HG03520 (cell line): ENCODE measurements around the gene MATR3.
A peak's percentile ranks its signal among the peaks of the same experiment; 100 is the strongest.
"Not testable (repeated sequence)": the region's sequence is repeated elsewhere in the genome, so short reads cannot be mapped to it uniquely, and the experiment has no call there.

Experiments
- ATAC-seq: cut with Tn5 transposase; IDR thresholded peaks from one replicate; pipeline ENCODE4 v1.9.1; 2021; ENCODE audit warnings: mild to moderate bottlenecking, moderate library complexity; ENCODE audit not compliant: unreplicated experiment

Gene MATR3, protein sequence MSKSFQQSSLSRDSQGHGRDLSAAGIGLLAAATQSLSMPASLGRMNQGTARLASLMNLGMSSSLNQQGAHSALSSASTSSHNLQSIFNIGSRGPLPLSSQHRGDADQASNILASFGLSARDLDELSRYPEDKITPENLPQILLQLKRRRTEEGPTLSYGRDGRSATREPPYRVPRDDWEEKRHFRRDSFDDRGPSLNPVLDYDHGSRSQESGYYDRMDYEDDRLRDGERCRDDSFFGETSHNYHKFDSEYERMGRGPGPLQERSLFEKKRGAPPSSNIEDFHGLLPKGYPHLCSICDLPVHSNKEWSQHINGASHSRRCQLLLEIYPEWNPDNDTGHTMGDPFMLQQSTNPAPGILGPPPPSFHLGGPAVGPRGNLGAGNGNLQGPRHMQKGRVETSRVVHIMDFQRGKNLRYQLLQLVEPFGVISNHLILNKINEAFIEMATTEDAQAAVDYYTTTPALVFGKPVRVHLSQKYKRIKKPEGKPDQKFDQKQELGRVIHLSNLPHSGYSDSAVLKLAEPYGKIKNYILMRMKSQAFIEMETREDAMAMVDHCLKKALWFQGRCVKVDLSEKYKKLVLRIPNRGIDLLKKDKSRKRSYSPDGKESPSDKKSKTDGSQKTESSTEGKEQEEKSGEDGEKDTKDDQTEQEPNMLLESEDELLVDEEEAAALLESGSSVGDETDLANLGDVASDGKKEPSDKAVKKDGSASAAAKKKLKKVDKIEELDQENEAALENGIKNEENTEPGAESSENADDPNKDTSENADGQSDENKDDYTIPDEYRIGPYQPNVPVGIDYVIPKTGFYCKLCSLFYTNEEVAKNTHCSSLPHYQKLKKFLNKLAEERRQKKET

DNA sequence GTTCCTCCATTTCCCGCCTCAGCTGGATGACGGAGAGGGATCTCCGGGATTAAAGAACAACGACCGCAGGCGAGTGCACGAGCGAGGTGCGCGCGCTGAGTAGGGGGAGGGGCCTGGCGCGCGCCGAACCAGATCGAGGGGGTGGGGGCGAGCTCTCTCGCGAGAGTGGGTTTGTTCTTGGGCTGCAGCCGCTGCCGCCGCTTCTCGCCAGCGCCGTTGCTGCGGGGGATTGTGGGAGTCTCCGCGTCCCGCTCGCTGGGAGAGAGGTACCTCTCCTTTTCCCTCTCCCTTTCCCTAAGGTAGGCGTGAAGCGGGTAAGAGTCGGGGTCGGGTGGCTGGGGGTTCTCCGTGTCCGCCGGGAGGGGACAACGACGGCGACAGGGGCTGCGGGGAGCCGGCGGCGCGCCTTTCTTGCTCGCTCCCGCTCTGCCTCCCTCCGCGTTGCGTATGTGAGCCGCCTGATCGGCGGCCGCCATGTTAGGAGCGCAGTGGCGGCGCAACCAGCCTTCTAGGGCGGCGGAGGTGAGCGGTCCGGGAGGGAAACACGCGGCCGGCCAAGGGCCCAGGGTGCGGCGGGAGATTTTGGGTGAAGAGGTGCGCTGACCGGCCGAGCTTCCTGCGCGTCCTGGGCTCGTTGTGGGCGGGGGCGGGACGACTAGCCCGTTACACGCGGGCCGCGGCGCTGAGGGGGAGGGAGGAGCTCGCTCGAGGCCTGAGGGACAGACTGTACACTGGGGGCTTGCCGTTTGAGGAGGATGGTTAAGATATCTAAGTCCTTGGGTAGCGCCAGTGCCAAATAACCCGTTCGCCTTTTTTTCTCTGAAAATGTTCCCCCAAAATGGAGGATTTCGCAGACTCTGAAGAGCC lies at the start of gene MATR3:
Gene MATR3, plus strand, starts transcription at position 234 of the 867 bp plus-strand sequence. CDS start 13,676 bp downstream, outside the sequence.
- ATAC-seq: peak; percentile 60

DNA sequence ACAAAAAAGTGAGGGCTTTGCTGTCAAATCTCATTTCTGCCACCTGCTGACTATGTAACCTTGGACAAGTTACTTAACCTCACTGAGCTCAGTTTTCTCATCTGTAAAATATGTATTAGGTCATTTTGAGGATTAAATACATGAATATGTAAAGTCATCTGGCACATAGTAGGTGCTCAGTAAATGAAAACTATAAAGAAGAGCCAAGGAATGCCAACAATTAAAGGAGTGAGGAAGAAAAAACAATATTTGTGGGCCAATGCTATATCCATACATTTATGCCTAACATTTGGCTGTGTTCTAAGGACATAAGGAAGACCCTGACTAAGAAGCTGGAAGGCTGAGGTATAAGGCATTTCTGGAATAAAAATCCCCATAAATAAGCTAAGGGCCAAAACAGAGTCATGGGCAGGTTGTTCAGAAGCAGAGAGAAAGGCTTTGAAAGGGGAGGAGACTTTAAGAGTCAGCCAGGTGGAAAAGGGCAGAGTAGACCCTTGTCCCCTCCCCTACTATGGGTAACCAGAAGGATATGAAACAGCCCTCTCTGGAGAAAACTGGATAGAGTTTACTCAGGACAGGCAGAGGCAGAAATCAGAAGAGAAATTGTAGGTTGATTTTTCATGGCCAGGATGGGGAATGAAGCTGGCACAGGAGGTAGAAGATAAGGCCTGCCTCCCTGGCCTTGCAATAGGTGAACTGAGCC lies 47.8 kb upstream of the MATR3 start:
- no peak for ATAC-seq

DNA sequence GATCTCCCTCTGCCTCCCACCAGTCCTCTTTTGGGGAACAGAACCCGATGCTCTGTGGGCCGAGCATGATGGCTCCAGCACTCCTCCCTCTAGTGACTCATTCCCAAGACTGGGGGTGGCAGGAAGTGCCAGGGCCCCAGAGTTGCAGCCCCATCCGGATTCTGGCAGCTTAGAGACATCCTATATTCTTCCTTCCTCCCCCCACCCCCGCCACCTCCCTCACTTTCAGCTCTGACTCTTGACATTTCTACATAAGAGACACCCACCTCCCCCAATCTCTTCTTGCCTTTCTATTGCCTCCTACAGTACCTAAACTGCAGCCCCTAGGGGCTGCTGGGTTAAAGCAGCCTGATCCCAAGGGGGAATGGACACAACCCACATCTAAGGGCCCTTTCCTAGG lies 47.1 kb upstream of the MATR3 start:
- no peak for ATAC-seq

DNA sequence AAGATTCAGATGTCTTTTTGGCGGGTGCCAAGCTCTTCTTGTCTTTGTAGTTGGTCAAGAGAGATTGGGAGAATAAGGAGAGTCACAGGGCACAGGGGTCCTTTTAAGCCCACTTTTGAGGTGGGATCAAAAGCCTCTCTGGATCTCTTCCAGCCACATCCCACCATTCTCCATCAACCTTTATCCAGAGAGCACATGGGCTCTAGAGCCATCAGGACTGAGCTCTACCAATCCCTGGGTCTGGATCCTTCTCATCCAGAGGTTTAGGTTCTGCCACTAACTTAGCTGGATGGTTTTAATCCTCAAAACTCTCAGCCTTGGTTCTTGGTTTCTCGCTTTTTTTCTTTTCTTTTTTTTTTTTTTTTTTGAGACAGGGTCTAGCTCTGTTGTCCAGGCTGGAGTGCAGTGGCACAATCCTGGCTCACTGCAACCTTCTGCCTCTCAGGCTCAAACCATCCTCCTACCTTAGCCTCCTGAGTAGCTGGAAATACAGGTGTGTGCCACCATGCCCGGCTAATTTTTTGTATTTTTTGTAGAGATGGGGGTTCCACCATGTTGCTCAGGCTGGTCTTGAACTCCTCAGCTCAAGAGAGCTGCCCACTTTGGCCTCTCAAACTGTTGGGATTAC lies 44.6 kb upstream of the MATR3 start:
- no peak for ATAC-seq

DNA sequence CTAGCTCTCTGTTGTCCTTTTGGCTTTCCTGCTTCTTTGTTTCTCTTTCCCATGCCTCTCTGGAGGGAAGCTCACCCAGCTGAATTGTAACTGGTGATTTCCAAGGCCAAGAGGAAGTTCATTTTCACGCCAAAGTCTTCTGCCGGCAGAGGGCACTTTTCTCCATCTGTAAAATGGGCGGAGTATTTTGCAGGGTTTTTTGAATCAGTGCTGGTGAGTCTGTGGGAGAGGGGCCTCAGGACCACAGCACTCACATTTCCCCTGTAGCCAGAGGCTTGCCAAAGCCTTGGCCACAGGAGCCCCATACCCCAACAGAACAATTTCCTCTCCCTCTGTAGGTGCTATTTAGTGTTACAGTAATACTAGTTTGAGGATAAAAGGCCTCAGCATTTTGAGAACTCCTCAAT lies 42.3 kb upstream of the MATR3 start:
- no peak for ATAC-seq

DNA sequence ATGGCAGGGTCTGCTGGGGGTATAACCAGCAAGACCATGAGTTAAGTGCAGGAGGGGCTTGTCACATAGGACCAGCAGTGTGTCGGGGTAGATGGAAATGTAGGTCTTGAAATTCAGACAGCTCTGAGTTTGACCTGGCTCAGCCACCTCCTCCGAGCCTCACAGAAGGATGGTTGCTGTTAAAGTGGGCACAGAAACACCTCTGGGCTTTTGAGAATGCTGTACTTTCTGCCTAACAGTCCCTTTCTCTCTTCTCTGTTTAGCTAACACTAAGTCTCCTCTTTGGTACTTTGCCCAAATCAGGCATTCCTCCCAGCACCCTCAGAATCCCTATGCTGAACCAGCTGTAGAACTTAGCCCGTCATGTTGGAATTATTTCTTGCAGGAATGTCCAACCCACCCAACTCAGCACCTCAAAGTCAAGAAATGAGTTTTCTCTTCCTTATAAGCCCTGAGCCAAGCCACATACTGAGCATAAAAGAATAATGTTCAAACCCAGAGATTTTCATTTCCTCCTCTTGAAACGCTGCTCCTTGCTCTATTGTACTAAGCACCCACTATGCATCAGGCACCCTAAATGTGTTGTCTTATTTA lies 41.7 kb upstream of the MATR3 start:
- ATAC-seq: no peak

DNA sequence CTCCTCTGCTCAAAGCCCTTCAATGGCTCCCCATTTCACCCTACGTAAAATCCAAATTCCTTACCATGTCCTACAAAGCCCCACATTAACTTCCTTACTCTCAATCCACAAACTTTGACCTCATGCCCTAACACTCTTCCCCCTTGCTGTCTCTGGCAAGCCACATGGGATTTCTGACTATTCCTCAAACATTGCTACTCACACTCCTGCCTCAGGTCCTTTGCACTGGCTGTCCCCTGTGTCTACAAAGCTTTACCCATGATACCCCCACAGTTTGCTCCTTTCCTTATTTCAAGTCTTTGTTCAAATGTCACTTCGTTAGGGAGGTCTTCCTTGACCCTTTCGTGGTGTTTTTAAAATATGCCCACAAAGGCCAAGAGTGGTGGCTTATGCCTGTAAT lies 40.4 kb upstream of the MATR3 start:
- ATAC-seq: no peak

DNA sequence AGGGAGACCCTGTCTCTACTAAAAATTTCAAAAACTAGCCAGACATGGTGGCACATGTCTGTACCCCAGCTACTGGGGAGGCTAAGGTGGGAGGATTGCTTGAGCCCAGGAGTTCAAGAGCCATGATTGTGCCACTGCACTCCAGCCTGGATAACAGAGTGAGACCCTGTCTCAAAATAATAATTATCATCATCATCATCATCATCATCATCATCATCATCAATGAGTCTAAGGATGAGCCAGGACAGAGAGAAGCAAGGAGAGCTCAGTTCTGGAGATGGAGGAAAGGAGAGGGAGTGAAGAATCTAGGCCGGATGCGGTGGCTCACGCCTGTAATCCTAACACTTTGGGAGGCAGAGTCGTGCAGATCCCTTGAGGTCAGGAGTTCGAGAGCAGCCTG lies 36.7 kb upstream of the MATR3 start:
- ATAC-seq: no peak

DNA sequence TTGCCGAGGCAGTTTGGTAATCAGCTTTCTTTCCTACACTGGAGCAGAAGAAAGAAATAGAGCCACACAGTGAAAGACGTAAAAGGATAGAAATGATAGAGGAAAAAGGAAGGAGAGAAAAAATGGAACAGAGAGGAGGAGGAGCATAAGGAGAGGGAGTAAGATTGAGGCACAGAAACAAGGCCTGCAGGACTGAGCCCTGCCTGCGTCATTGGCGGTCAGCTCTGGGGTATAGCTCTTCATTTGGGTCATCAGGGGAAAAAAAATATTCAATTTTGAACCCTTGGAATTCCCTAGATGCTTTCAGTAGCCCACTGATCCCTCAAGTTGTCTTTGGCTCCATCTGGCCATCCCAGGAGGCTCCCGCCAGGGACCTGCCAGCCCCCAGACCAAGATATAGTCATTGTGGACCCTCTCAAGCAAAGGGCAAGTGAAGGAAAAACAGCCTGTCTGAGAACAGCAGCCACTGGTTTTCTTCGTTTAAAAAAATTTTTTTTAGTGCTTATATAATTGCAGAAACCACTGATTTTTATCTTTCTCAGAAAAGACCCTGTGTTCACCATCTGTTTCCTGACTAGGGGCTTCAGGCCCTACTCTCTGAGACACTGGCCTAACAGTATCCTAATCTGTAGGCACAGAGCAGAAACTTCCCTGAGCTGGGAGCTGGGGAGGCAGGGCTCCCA lies 31.3 kb upstream of the MATR3 start:
- no peak for ATAC-seq

DNA sequence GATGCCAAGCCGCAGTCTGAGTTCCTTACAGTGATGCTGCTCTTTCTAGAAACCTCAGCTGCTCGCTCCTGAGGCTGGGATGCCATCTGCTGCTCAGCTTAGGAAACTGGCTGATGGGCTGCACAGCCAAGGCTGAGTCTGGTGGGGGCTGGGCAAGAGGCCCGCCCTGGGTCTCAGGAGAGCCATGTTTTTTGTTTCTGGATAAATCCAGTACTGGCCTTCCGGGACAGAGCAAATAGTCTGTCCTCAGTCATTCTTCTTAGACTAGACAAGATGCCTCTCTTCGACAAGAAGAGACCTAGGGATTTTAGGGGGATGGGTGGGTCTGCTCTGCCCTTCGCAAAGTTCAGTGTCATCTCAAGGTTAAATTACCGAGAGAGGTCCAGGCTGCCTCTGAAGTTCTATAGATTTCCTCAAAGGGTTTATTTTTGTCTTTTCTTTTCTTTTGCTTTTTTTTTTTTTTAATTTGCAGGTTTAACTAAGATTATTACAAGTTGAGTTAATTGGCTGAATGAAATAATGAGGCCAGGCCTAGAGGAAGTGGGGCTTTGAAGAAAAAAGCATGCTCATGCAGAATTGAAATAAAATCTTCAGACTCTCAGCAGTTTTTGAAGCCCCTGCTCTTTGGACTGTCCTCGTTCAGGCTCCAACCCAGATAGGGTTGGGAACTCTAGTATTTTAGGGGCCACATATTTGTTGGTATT lies 30.6 kb upstream of the MATR3 start:
- peak; percentile 46 for ATAC-seq

DNA sequence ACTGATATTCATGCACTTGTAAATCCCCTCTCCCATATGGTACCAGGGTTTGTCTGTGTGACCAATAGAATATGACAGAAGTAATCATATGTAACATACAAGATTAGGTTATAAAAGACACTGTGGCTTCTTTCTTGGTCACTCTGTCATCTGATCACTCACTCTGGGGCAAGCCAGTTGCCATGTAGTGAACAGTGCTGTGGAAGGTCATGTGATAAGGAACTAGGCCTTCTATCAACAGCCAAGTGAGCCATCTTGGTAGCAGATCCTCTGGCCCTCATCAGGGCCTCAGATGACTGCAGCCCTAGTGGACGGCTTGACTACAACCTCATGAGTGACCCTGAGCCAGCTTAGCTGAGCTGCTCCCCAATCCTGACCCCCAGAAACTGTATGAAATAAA lies 30.0 kb upstream of the MATR3 start:
- no peak for ATAC-seq

DNA sequence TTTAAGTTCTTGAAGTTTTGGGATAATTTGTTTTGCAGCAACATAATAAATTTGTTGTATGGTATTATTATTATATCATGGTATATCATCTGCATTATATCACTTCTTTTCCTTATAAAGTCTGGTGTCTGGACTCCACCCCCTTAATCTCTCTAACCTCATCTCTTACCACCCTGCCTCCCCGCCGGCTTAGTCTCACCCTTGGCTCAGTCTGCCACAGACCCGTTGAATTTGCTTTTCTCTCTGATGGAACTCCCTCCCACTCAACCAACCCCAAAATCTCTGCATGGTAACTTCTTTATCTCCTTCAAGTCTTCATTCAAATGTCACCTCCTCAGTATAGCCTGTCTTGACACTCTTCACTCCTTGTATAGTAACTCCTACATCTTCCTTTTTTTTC lies 29.6 kb upstream of the MATR3 start:
- ATAC-seq: no peak

DNA sequence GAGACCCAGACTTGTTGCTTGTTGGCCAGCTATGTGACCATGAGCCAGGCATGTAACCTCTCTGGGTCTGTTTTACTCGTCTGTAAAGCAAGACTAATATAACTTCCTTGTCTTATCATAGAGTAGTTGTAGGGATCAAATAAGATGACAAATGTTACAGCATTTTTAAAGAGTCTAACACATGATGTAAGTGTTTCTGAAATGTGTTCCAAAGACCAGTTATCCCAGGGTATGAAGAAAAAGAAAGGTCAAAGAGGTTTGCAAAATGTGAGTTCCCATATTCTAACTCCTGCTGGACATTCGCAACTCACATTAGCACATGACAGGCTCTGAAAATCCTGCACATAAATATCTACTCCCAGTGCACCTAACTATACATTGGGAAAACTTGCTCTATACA lies 28.5 kb upstream of the MATR3 start:
- ATAC-seq: no peak

DNA sequence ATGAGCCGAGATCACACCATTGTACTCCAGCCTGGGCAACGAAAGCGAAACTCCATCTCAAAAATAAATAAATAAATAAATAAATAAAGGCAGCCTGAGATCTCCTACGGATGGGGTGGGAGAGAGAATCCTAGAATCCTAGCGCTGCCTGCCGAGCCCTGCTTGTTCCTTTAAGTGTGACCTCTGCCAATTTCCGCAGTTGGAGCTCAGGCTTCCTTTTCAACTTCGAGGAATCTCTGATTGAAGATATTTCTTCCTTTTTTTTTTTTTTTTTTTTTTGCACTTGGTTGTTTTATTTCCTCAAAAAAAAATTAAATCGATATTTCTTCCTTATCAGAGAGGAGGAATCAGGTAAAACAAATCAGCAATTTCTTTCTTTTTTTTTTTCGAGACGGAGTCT lies 27.3 kb upstream of the MATR3 start:
- ATAC-seq: no peak

DNA sequence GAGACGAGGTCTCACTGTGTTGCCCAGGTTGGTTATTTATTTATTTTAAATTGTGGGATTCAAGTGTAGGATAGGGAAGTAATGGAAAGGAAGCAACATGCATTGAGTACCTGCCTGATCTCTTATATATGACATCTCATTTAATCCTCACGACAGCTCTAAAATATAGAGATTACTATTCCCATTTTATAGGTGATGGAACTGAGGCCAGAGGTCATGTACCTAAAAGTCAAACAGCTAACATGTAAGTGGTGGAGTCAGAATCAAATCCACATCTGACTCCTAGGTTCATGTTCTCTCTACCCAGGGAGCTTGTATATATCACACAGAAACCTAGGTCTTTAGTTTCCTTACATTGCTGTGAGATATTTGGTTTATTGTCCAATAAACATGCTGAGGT lies 26.1 kb upstream of the MATR3 start:
- ATAC-seq: no peak

DNA sequence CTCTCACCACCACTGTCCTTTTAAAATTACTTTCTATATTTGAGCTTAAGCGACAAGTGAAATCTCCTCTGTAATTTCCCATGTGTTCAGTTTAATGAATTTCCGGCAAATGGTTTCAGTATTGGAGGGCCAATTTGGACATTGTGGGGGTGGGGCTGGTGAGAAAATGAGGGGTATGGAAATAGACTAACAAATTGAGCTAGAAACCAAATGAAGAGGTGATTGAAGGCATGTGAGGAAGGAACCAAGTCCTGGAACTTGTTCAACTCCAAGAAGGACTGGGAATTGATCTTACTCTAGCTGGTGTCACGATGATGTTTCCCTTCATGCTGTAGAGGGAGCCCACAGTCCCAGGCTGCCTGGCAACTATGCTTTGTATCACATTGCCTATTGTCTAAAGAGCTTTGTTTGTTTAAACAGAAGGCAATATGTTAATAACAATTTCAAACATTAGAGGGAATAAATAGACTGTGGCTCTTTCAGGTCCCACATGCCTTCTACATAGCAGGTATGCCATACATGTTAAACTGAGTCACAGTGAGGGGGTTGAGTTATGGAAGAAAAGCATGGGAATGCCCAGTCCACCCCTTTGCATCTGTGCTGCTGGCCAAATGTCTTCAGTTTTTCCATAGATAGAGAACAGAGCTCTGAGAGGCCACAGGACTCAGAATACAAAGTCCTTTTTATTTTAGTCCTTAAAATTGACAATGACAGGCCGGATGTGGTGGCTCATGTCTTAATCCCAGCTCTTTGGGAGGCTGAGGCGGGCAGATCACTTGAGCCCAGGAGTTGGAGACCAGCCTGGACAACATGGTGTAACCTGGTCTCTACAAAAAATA lies 25.0 kb upstream of the MATR3 start:
- no peak for ATAC-seq

DNA sequence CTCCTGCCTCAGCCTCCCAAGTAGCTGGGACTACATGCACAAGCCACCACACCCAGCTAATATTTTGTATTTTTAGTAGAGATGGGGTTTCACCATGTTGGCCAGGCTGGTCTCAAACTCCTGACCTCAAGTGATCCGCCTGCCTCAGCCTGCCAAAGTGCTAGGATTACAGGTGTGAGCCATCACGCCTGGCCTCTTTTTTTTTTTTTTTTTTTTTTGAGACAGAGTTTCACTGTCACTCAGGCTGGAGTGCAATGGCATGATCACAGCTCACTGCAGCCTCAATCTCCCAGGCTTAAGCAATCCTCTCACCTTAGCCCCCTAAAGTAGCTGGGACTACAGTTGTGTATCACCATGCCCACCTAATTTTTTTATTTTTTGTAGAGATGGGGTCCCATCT lies 22.8 kb upstream of the MATR3 start:
- ATAC-seq: not testable (repeated sequence)
